Measurements from ENCODE around the gene GLS. TPM values are rescaled to one million over a fixed set of nuclear protein-coding genes. Genes with fewer than 3 reads are reported as not detected.

The GLS gene
- polyA plus RNA-seq = 1 to 10 TPM; 8.5 to 9.4 TPM

GRCh38 chr2:190880378-190881083 is at the start of gene GLS:
GLS (plus strand) TSS chr2:190880821; CDS start chr2:190881085, 264 bp downstream.
- Histone ChIP-seq H3K4me1 (ENCODE audit: control insufficient read depth in 2 of 2, insufficient read depth in 2 of 2, low read length in 1 of 2) (no peaks in the 10 kb centered on the region), H3K27ac (ENCODE audit: low read depth in 2 of 2, low read length in 1 of 2) (peak within 1 kb of the TSS; percentile 97 to 99), H3K9me3 (ENCODE audit: control insufficient read depth in 2 of 2, insufficient read depth in 1 of 2, low read depth in 1 of 2, low read length in 1 of 2) (no peaks in the 10 kb centered on the region), H3K4me3 (ENCODE audit: low read depth in 1 of 2, low read length in 2 of 2) (peak within 1 kb of the TSS; percentile 72 to 88), H3K27me3 (ENCODE audit: control insufficient read depth in 1 of 2, insufficient read depth in 2 of 2, low read length in 2 of 2) (no peaks in the 10 kb centered on the region), H3K36me3 (ENCODE audit: control insufficient read depth in 2 of 2, insufficient read depth in 2 of 2, low read length in 1 of 2) (no peaks in the 10 kb centered on the region)
- 0% methylated on average over 49 to 56 of the region's 56 CpGs for WGBS, 2 donors

GRCh38 chr2:190831941-190832340 is 48.7 kb upstream of the GLS start:
- Histone ChIP-seq H3K9me3 (ENCODE audit: control insufficient read depth in 2 of 2, insufficient read depth in 1 of 2, low read depth in 1 of 2, low read length in 1 of 2) (no peaks in the 10 kb centered on the region), H3K36me3 (ENCODE audit: control insufficient read depth in 2 of 2, insufficient read depth in 2 of 2, low read length in 1 of 2) (no peaks in the 10 kb centered on the region), H3K27me3 (ENCODE audit: control insufficient read depth in 1 of 2, insufficient read depth in 2 of 2, low read length in 2 of 2) (no peaks in the 10 kb centered on the region), H3K4me1 (ENCODE audit: control insufficient read depth in 2 of 2, insufficient read depth in 2 of 2, low read length in 1 of 2) (no peaks in the 10 kb centered on the region), H3K27ac (ENCODE audit: low read depth in 2 of 2, low read length in 1 of 2) (no peak overlapping the region), H3K4me3 (ENCODE audit: low read depth in 1 of 2, low read length in 2 of 2) (no peak overlapping the region)
- WGBS, 2 donors = 88 to 89% methylated on average over 3 of the region's 3 CpGs

- Histone ChIP-seq H3K9me3 (ENCODE audit: control insufficient read depth in 2 of 2, insufficient read depth in 1 of 2, low read depth in 1 of 2, low read length in 1 of 2) (no peaks in the 10 kb centered on the region), H3K4me3 (ENCODE audit: low read depth in 1 of 2, low read length in 2 of 2) (no peak overlapping the region), H3K27me3 (ENCODE audit: control insufficient read depth in 1 of 2, insufficient read depth in 2 of 2, low read length in 2 of 2) (no peaks in the 10 kb centered on the region), H3K27ac (ENCODE audit: low read depth in 2 of 2, low read length in 1 of 2) (no peak overlapping the region), H3K4me1 (ENCODE audit: control insufficient read depth in 2 of 2, insufficient read depth in 2 of 2, low read length in 1 of 2) (no peaks in the 10 kb centered on the region), H3K36me3 (ENCODE audit: control insufficient read depth in 2 of 2, insufficient read depth in 2 of 2, low read length in 1 of 2) (no peaks in the 10 kb centered on the region)
- WGBS, 2 donors = 19 to 42% methylated on average over 1 of the region's 1 CpG
These were observed 45.8 kb upstream of the GLS start for GRCh38 chr2:190834890-190835208.

- H3K27ac ChIP-seq (ENCODE audit: low read depth in 2 of 2, low read length in 1 of 2) = no peak overlapping the region
- 66 to 75% methylated on average over 3 of the region's 3 CpGs for WGBS, 2 donors
- no peak overlapping the region for H3K4me3 ChIP-seq (ENCODE audit: low read depth in 1 of 2, low read length in 2 of 2)
- no peaks in the 10 kb centered on the region for H3K9me3 ChIP-seq (ENCODE audit: control insufficient read depth in 2 of 2, insufficient read depth in 1 of 2, low read depth in 1 of 2, low read length in 1 of 2)
- no peaks in the 10 kb centered on the region for H3K4me1 ChIP-seq (ENCODE audit: control insufficient read depth in 2 of 2, insufficient read depth in 2 of 2, low read length in 1 of 2)
- H3K27me3 ChIP-seq (ENCODE audit: control insufficient read depth in 1 of 2, insufficient read depth in 2 of 2, low read length in 2 of 2) = no peaks in the 10 kb centered on the region
- H3K36me3 ChIP-seq (ENCODE audit: control insufficient read depth in 2 of 2, insufficient read depth in 2 of 2, low read length in 1 of 2) = no peaks in the 10 kb centered on the region
These were observed 45.2 kb upstream of the GLS start for GRCh38 chr2:190835303-190835930.

GRCh38 chr2:190836767-190837166 is 43.9 kb upstream of the GLS start:
- Histone ChIP-seq H3K9me3 (ENCODE audit: control insufficient read depth in 2 of 2, insufficient read depth in 1 of 2, low read depth in 1 of 2, low read length in 1 of 2) (no peaks in the 10 kb centered on the region), H3K36me3 (ENCODE audit: control insufficient read depth in 2 of 2, insufficient read depth in 2 of 2, low read length in 1 of 2) (no peaks in the 10 kb centered on the region), H3K4me1 (ENCODE audit: control insufficient read depth in 2 of 2, insufficient read depth in 2 of 2, low read length in 1 of 2) (no peaks in the 10 kb centered on the region), H3K27ac (ENCODE audit: low read depth in 2 of 2, low read length in 1 of 2) (no peak overlapping the region), H3K27me3 (ENCODE audit: control insufficient read depth in 1 of 2, insufficient read depth in 2 of 2, low read length in 2 of 2) (no peaks in the 10 kb centered on the region), H3K4me3 (ENCODE audit: low read depth in 1 of 2, low read length in 2 of 2) (no peak overlapping the region)
- WGBS, 2 donors = 62 to 79% methylated on average over 3 of the region's 3 CpGs

GRCh38 chr2:190837420-190837819 is 43.2 kb upstream of the GLS start:
- no peak overlapping the region for H3K4me3 ChIP-seq (ENCODE audit: low read depth in 1 of 2, low read length in 2 of 2)
- H3K36me3 ChIP-seq (ENCODE audit: control insufficient read depth in 2 of 2, insufficient read depth in 2 of 2, low read length in 1 of 2) = no peaks in the 10 kb centered on the region
- H3K4me1 ChIP-seq (ENCODE audit: control insufficient read depth in 2 of 2, insufficient read depth in 2 of 2, low read length in 1 of 2) = no peaks in the 10 kb centered on the region
- no peaks in the 10 kb centered on the region for H3K9me3 ChIP-seq (ENCODE audit: control insufficient read depth in 2 of 2, insufficient read depth in 1 of 2, low read depth in 1 of 2, low read length in 1 of 2)
- H3K27me3 ChIP-seq (ENCODE audit: control insufficient read depth in 1 of 2, insufficient read depth in 2 of 2, low read length in 2 of 2) = no peaks in the 10 kb centered on the region
- no peak overlapping the region for H3K27ac ChIP-seq (ENCODE audit: low read depth in 2 of 2, low read length in 1 of 2)

- Histone ChIP-seq H3K36me3 (ENCODE audit: control insufficient read depth in 2 of 2, insufficient read depth in 2 of 2, low read length in 1 of 2) (no peaks in the 10 kb centered on the region), H3K9me3 (ENCODE audit: control insufficient read depth in 2 of 2, insufficient read depth in 1 of 2, low read depth in 1 of 2, low read length in 1 of 2) (no peaks in the 10 kb centered on the region), H3K4me3 (ENCODE audit: low read depth in 1 of 2, low read length in 2 of 2) (no peak overlapping the region), H3K27me3 (ENCODE audit: control insufficient read depth in 1 of 2, insufficient read depth in 2 of 2, low read length in 2 of 2) (no peaks in the 10 kb centered on the region), H3K4me1 (ENCODE audit: control insufficient read depth in 2 of 2, insufficient read depth in 2 of 2, low read length in 1 of 2) (no peaks in the 10 kb centered on the region), H3K27ac (ENCODE audit: low read depth in 2 of 2, low read length in 1 of 2) (no peak overlapping the region)
- WGBS, 2 donors = 79 to 93% methylated on average over 3 of the region's 3 CpGs
These were observed 42.7 kb upstream of the GLS start for GRCh38 chr2:190837952-190838361.

- Histone ChIP-seq H3K36me3 (ENCODE audit: control insufficient read depth in 2 of 2, insufficient read depth in 2 of 2, low read length in 1 of 2) (no peaks in the 10 kb centered on the region), H3K4me1 (ENCODE audit: control insufficient read depth in 2 of 2, insufficient read depth in 2 of 2, low read length in 1 of 2) (no peaks in the 10 kb centered on the region), H3K27me3 (ENCODE audit: control insufficient read depth in 1 of 2, insufficient read depth in 2 of 2, low read length in 2 of 2) (no peaks in the 10 kb centered on the region), H3K4me3 (ENCODE audit: low read depth in 1 of 2, low read length in 2 of 2) (no peak overlapping the region), H3K27ac (ENCODE audit: low read depth in 2 of 2, low read length in 1 of 2) (no peak overlapping the region), H3K9me3 (ENCODE audit: control insufficient read depth in 2 of 2, insufficient read depth in 1 of 2, low read depth in 1 of 2, low read length in 1 of 2) (no peaks in the 10 kb centered on the region)
- WGBS, 2 donors = 79 to 88% methylated on average over 2 of the region's 2 CpGs
These were observed 42.1 kb upstream of the GLS start for GRCh38 chr2:190838492-190838910.

GRCh38 chr2:190840569-190841172 is 40.0 kb upstream of the GLS start:
- Histone ChIP-seq H3K36me3 (ENCODE audit: control insufficient read depth in 2 of 2, insufficient read depth in 2 of 2, low read length in 1 of 2) (no peaks in the 10 kb centered on the region), H3K27me3 (ENCODE audit: control insufficient read depth in 1 of 2, insufficient read depth in 2 of 2, low read length in 2 of 2) (no peaks in the 10 kb centered on the region), H3K4me1 (ENCODE audit: control insufficient read depth in 2 of 2, insufficient read depth in 2 of 2, low read length in 1 of 2) (no peaks in the 10 kb centered on the region), H3K9me3 (ENCODE audit: control insufficient read depth in 2 of 2, insufficient read depth in 1 of 2, low read depth in 1 of 2, low read length in 1 of 2) (no peaks in the 10 kb centered on the region), H3K27ac (ENCODE audit: low read depth in 2 of 2, low read length in 1 of 2) (no peak overlapping the region), H3K4me3 (ENCODE audit: low read depth in 1 of 2, low read length in 2 of 2) (no peak overlapping the region)
- 72% methylated on average over 4 of the region's 4 CpGs for WGBS, 2 donors
